Lower lobe of right lung (tissue), 2 donors: ENCODE results near the gene MTMR3. TPM values are rescaled to one million over a fixed set of nuclear protein-coding genes. Genes with fewer than 3 reads are reported as not detected.
A peak's percentile ranks its signal among the peaks of the same experiment; 100 is the strongest.

Source experiments
- ATAC-seq, 2 donors: fragments of 200-7000 bp; cut with Tn5 transposase; one replicate each; pipeline ENCODE4 v1.9.1; 2020 to 2022; ENCODE audit warnings: mild to moderate bottlenecking in 2 of 2, moderate library complexity in 2 of 2
- DNase-seq: peaks from one replicate; pipeline ENCODE4 v3.0.0-alpha.2; 2020
- H3K27ac ChIP-seq: fragments of 200-600 bp; one replicate; pipeline ENCODE4 v1.8.0; 2022
- H3K27me3 ChIP-seq: fragments of 200-600 bp; one replicate; pipeline ENCODE4 v1.8.0; 2022; ENCODE audit warnings: low read depth
- H3K36me3 ChIP-seq: fragments of 200-600 bp; one replicate; pipeline ENCODE4 v1.8.0; 2022; ENCODE audit warnings: mild to moderate bottlenecking
- H3K4me1 ChIP-seq: fragments of 200-600 bp; one replicate; pipeline ENCODE4 v1.8.0; 2022
- H3K4me3 ChIP-seq: fragments of 200-600 bp; one replicate; pipeline ENCODE4 v1.8.0; 2022; ENCODE audit warnings: mild to moderate bottlenecking
- H3K9me3 ChIP-seq: fragments of 200-600 bp; one replicate; pipeline ENCODE4 v1.8.0; 2022
- intact Hi-C: fragments of 100-400 bp; cut with DNase I; formaldehyde crosslinking; loops from one replicate; pipeline ENCODE4 v1.11.0; 2022
- total RNA-seq: library from RNA; stranded (reverse); fragmentation: NEBNext Ultra II Directional; extraction: Animal tissue kit (Norgen Biotek cat#: 25700); gene quantifications from one replicate; pipeline ENCODE4 v1.2.1, GENCODE V29; 2021
- TF ChIP-seq, protein P1 (sequence below): fragments of 200-600 bp; IDR thresholded peaks from one replicate; pipeline ENCODE4 v1.8.0; 2022; ENCODE audit warnings: antibody characterized with exemption, mild to moderate bottlenecking
- donor health status: DM: no; HTN: yes; CAD: no; lungs with severe emphysema.

MTMR3 gene
- total RNA-seq, 1 donor from 2014 or later = 58.9 TPM

DNA sequence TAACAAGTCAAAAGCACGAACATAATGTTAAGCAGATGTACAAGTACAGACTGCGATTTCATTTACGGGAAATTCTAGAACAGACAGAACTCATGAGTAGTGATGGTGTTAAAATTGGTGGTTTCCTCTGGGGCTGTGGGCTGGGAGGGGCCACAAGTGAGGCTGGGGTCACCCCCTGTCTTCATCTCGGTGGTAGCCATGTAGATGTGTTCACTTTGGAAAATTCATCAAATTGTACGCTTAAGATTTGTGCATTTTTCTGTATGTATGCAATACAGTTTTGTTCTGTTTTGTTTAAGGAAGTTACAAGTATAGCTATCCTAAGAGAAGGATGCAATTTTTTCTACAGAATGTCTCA is 44.4 kb upstream of the MTMR3 start:
- Histone ChIP-seq H3K4me3 (peak overlapping the region; percentile 93), H3K27me3 (no peaks in the 10 kb centered on the region), H3K27ac (peak overlapping the region; percentile 87), H3K36me3 (peaks cover 10% of the 10 kb centered on the region), H3K4me1 (peaks cover 24% of the 10 kb centered on the region), H3K9me3 (no peaks in the 10 kb centered on the region)
- TF ChIP-seq, protein P1, sequence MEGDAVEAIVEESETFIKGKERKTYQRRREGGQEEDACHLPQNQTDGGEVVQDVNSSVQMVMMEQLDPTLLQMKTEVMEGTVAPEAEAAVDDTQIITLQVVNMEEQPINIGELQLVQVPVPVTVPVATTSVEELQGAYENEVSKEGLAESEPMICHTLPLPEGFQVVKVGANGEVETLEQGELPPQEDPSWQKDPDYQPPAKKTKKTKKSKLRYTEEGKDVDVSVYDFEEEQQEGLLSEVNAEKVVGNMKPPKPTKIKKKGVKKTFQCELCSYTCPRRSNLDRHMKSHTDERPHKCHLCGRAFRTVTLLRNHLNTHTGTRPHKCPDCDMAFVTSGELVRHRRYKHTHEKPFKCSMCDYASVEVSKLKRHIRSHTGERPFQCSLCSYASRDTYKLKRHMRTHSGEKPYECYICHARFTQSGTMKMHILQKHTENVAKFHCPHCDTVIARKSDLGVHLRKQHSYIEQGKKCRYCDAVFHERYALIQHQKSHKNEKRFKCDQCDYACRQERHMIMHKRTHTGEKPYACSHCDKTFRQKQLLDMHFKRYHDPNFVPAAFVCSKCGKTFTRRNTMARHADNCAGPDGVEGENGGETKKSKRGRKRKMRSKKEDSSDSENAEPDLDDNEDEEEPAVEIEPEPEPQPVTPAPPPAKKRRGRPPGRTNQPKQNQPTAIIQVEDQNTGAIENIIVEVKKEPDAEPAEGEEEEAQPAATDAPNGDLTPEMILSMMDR = no peak
- ATAC-seq = peak; percentile 10 to 23
- no peak for DNase-seq
- intact Hi-C loops = no loop called here

DNA sequence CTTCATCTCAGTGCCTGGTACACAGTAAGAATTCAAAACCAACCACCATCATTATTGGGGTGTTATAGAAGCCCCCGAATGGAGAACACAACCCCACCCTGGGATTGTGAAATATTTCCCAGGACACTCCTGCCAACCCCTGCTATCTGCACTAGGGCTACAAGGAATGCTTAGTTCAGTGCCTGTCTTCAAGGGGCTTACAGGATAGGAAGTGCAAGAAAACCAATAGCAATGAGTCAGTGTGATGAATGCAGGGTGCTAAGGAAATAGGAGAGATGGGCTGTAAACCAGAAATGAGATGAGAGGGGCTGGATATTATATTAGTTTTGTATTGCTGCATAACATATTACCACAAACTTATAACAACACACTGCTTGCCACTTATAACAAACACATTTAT is 43.9 kb upstream of the MTMR3 start:
- Histone ChIP-seq H3K27ac (no peak overlapping the region), H3K4me3 (no peak overlapping the region), H3K4me1 (peaks cover 24% of the 10 kb centered on the region), H3K27me3 (no peaks in the 10 kb centered on the region), H3K36me3 (peaks cover 5% of the 10 kb centered on the region), H3K9me3 (no peaks in the 10 kb centered on the region)
- intact Hi-C loops = no loop called here
- DNase-seq (no peak), ATAC-seq (no peak)
- TF ChIP-seq, protein P1 = no peak

DNA sequence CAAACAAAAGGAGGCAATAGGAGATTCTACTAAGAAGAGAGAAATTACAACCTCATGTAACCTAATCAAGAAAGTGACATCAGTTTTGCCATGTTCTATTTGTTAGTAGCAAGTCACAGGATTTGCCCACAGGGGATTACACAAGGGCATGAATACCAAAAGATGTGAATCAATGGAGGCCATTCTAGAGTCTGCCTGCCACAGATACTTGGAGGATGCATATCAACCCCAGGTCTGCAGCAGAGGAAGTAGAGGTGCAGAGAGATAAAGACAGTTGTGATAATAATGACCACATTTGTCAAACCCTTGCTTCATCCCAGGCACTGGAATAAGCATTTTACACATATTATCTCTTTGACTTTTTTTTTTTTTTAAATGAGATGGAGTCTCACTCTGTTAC is 42.5 kb upstream of the MTMR3 start:
- ATAC-seq = no peak
- no peak overlapping the region for H3K27ac ChIP-seq
- H3K36me3 ChIP-seq = no peaks in the 10 kb centered on the region
- H3K4me3 ChIP-seq = no peak overlapping the region
- no peaks in the 10 kb centered on the region for H3K27me3 ChIP-seq
- peaks cover 24% of the 10 kb centered on the region for H3K4me1 ChIP-seq
- no peak for DNase-seq
- no peaks in the 10 kb centered on the region for H3K9me3 ChIP-seq
- intact Hi-C loops = no loop called here
- TF ChIP-seq, protein P1 = no peak

DNA sequence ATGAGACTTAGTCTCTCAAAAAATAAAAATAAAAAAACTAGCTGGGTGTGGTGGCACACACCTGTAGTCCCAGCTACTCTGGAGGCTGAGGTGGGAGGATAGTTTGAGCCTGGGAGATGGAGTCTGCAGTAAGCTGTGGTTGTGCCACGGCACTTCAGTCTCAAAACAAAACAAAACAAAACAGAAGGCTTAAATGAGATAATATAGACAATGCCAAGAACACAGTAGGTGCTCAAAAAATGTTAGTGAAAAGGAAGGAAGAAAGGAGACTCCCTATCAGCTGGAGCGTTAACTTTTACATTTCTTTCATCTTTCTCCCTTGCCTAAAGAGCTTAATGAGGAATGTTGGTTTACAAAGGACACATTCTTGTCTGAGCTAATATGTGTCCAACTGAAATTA is 40.8 kb upstream of the MTMR3 start:
- Histone ChIP-seq H3K9me3 (no peaks in the 10 kb centered on the region), H3K27me3 (no peaks in the 10 kb centered on the region), H3K27ac (peak overlapping the region; percentile 11), H3K4me1 (peaks cover 16% of the 10 kb centered on the region), H3K4me3 (no peak overlapping the region), H3K36me3 (no peaks in the 10 kb centered on the region)
- DNase-seq = no peak
- no peak for ATAC-seq
- intact Hi-C loops = no loop called here
- TF ChIP-seq, protein P1 = no peak

DNA sequence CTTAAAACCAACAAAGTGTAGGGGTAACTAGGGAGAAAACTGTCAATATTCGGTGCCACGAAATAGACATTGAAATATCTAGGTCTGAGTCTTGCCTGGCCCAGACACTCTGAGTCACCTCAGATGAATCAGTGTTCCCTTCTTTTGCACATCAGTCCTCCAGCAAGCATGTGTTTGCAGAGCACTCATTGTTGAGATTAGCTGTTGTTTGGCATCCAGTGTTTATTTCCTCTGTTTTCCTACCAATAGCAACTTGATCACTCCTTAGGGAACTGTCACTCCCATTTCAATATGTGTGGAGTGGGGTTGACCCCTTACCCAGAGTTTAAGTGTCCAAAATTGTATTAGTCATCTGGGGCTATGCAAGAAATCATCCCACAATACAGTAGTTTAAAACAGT is 40.2 kb upstream of the MTMR3 start:
- Histone ChIP-seq H3K9me3 (no peaks in the 10 kb centered on the region), H3K4me3 (no peak overlapping the region), H3K27me3 (no peaks in the 10 kb centered on the region), H3K36me3 (no peaks in the 10 kb centered on the region), H3K27ac (peak overlapping the region; percentile 41), H3K4me1 (peaks cover 12% of the 10 kb centered on the region)
- intact Hi-C loops = no loop called here
- TF ChIP-seq, protein P1 = no peak
- ATAC-seq = peak; percentile 46 to 52
- DNase-seq = no peak

DNA sequence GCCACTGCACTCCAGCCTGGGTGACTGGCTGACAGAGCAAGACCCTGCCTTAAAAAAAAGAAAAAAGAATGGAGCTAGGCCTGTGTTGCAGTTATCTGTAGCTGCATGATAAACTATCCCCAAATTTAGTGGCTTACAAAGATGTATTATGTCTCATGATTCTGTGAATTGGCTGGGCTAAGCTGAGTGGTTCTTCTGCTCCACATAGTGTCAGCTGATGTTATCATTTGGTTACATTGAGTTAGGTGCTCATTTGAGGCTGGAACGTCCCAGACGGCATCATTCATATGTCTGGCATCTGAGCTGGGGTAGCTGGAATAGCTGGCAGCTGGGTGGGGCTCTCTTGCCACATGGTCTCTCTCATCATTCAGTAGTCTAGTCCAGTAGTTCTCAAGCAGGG is 36.7 kb upstream of the MTMR3 start:
- H3K4me3 ChIP-seq = no peak overlapping the region
- peaks cover 4% of the 10 kb centered on the region for H3K4me1 ChIP-seq
- intact Hi-C loops = no loop called here
- H3K27me3 ChIP-seq = no peaks in the 10 kb centered on the region
- no peaks in the 10 kb centered on the region for H3K36me3 ChIP-seq
- TF ChIP-seq, protein P1 = no peak
- no peak for ATAC-seq
- DNase-seq = no peak
- H3K9me3 ChIP-seq = no peaks in the 10 kb centered on the region
- no peak overlapping the region for H3K27ac ChIP-seq
